Cerebellar cortex (tissue), 1 donor: Measurements from ENCODE around the gene MLPH.
"Not testable (repeated sequence)": the region's sequence is repeated elsewhere in the genome, so short reads cannot be mapped to it uniquely, and the experiment has no call there.

ENCODE experiments used
- DNase-seq: peaks from one replicate; pipeline ENCODE4 v3.0.0-alpha.2; 2015; ENCODE audit warnings: low spot score

MLPH gene

GRCh38 chr2:237588044-237588696, 101.1 kb downstream of the MLPH start:
- no peak for DNase-seq

GRCh38 chr2:237590272-237591140, 103.5 kb downstream of the MLPH start, which contains the start of gene RAB17:
Gene RAB17 (minus strand): TSS chr2:237590734. CDS start chr2:237586154, 4,580 bp downstream.
- DNase-seq, result no peak

- no peak for DNase-seq
Measured at GRCh38 chr2:237591141-237591881, 104.3 kb downstream of the MLPH start.

GRCh38 chr2:237592425-237592980, 105.5 kb downstream of the MLPH start:
- DNase-seq, result no peak

- no peak for DNase-seq
Measured at GRCh38 chr2:237593036-237593435, 106.0 kb downstream of the MLPH start.

GRCh38 chr2:237593596-237594320, 106.7 kb downstream of the MLPH start:
- no peak for DNase-seq

GRCh38 chr2:237594514-237594871, 107.4 kb downstream of the MLPH start:
- no peak for DNase-seq

GRCh38 chr2:237595829-237596519, 108.9 kb downstream of the MLPH start:
- DNase-seq, result not testable (repeated sequence)

- DNase-seq, result no peak
Measured at GRCh38 chr2:237596520-237597195, 109.6 kb downstream of the MLPH start.

- DNase-seq, result no peak
Measured at GRCh38 chr2:237597196-237598145, 110.4 kb downstream of the MLPH start.

- no peak for DNase-seq
Measured at GRCh38 chr2:237598468-237599208, 111.6 kb downstream of the MLPH start.

GRCh38 chr2:237599465-237600110, 112.5 kb downstream of the MLPH start:
- no peak for DNase-seq

GRCh38 chr2:237600205-237600846, 113.3 kb downstream of the MLPH start:
- DNase-seq, result peak; percentile 78

GRCh38 chr2:237601453-237602116, 114.5 kb downstream of the MLPH start:
- no peak for DNase-seq

- no peak for DNase-seq
Measured at GRCh38 chr2:237602409-237602808, 115.4 kb downstream of the MLPH start.

- no peak for DNase-seq
Measured at GRCh38 chr2:237603049-237603717, 116.1 kb downstream of the MLPH start.
